B cell (primary cell): ENCODE data around the gene CALHM3. TPM values are rescaled to one million over a fixed set of nuclear protein-coding genes. Genes with fewer than 3 reads are reported as not detected.

Experiments used
- ATAC-seq: fragments of 200-7000 bp; cut with Tn5 transposase; one replicate; pipeline ENCODE4 v1.10.0; 2021; ENCODE audit warnings: low read depth, mild to moderate bottlenecking, moderate number of reproducible peaks, moderate library complexity
- CTCF ChIA-PET: fragments of 350-600 bp; sonication (Branson Sonifier 250); formaldehyde crosslinking; loops from one replicate; lab custom pipeline; 2021; ENCODE audit warnings: antibody characterized with exemption, inconsistent platforms; lab: Charles Lee
- POLR2A ChIA-PET: fragments of 350-600 bp; sonication (Branson Sonifier 250); formaldehyde crosslinking; loops from one replicate; lab custom pipeline; 2021; ENCODE audit warnings: antibody characterized with exemption; lab: Charles Lee
- DNase-seq: peaks from one replicate; pipeline ENCODE4 v3.0.0; 2013
- H2AFZ ChIP-seq: 2 replicates; pipeline ENCODE4 v1.6.1; 2012; ENCODE audit warnings: mild to moderate bottlenecking, low read depth, low read length; ENCODE audit not compliant: insufficient read depth, poor library complexity, severe bottlenecking
- H3K27ac ChIP-seq, 2 donors: 1 replicate in 1 of 2; 2 replicates in 1 of 2; pipeline ENCODE4 v1.5.1; 2012 to 2013; ENCODE audit warnings: low read length in 2 of 2, mild to moderate bottlenecking in 2 of 2, moderate library complexity in 1 of 2
- H3K27me3 ChIP-seq, 4 experiments: fragments of 200-600 bp in 1 of 4; sonication (generic) in 1 of 4; replicated peaks in 1 of 4; 1 replicate in 2 of 4; 2 replicates in 2 of 4; pipeline versions ENCODE4 v1.6.1 to v1.7.0; 2013 to 2016; ENCODE audit warnings: low read length in 3 of 4, mild to moderate bottlenecking in 2 of 4, mixed read lengths in 1 of 4, moderate library complexity in 1 of 4; ENCODE audit not compliant: insufficient read depth in 4 of 4, control insufficient read depth in 3 of 4; ENCODE audit errors: control extremely low read depth in 1 of 4
- H3K36me3 ChIP-seq, 2 experiments: replicated peaks in 1 of 2; 1 replicate in 1 of 2; 2 replicates in 1 of 2; pipeline versions ENCODE4 v1.6.1 to v1.7.1; 2013; ENCODE audit warnings: low read length in 1 of 2; ENCODE audit not compliant: insufficient read depth in 2 of 2, control insufficient read depth in 1 of 2; ENCODE audit errors: control extremely low read depth in 1 of 2, extremely low read depth in 1 of 2
- H3K4me1 ChIP-seq, 2 donors: fragments of 200-600 bp in 1 of 2; sonication (generic) in 1 of 2; 1 replicate in 1 of 2; 2 replicates in 1 of 2; pipeline versions ENCODE4 v1.5.1 to v1.6.1; 2013 to 2017; ENCODE audit warnings: low read length in 2 of 2; ENCODE audit not compliant: control insufficient read depth in 2 of 2, insufficient read depth in 2 of 2
- H3K4me2 ChIP-seq: replicated peaks from 2 replicates; pipeline ENCODE3; 2012; ENCODE audit warnings: mild to moderate bottlenecking, low read depth, low read length; ENCODE audit not compliant: poor library complexity, severe bottlenecking
- H3K4me3 ChIP-seq, 5 experiments: fragments of 200-600 bp in 1 of 5; sonication (generic) in 1 of 5; 1 replicate in 3 of 5; 2 replicates in 2 of 5; pipeline versions ENCODE4 v1.5.1 to v1.7.0; 2011 to 2016; ENCODE audit warnings: low read length in 4 of 5, mild to moderate bottlenecking in 4 of 5, low read depth in 2 of 5, control low read depth in 1 of 5, moderate library complexity in 1 of 5; ENCODE audit not compliant: insufficient read depth in 1 of 5; ENCODE audit errors: control extremely low read depth in 1 of 5, extremely low read depth in 1 of 5
- H3K79me2 ChIP-seq: fragments of 200-600 bp; sonication (generic); one replicate; pipeline ENCODE4 v1.6.0; 2016; ENCODE audit warnings: low read length; ENCODE audit not compliant: control insufficient read depth, insufficient read depth
- H3K9ac ChIP-seq: fragments of 200-600 bp; sonication (generic); 2 replicates; pipeline ENCODE4 v1.6.1; 2017; ENCODE audit warnings: mild to moderate bottlenecking, low read length, moderate library complexity
- H3K9me3 ChIP-seq, 3 donors: one replicate each; pipeline versions ENCODE4 v1.6.1 to v1.7.1; 2013; ENCODE audit warnings: low read length in 2 of 3; ENCODE audit not compliant: control insufficient read depth in 2 of 3, insufficient read depth in 1 of 3; ENCODE audit errors: control extremely low read depth in 1 of 3
- H4K20me1 ChIP-seq: 2 replicates; pipeline ENCODE4 v1.6.0; 2012; ENCODE audit warnings: mild to moderate bottlenecking, low read length; ENCODE audit not compliant: insufficient read depth, control insufficient read depth, poor library complexity, severe bottlenecking
- H3K27ac Mint-ChIP-seq: one replicate; pipeline ENCODE4 v1.8.0; 2021; ENCODE audit warnings: mixed read lengths
- H3K27me3 Mint-ChIP-seq: one replicate; pipeline ENCODE4 v1.8.0; 2021; ENCODE audit warnings: mixed read lengths
- H3K4me1 Mint-ChIP-seq: one replicate; pipeline ENCODE4 v1.8.0; 2021; ENCODE audit warnings: mixed read lengths
- H3K4me3 Mint-ChIP-seq: one replicate; pipeline ENCODE4 v1.8.0; 2021; ENCODE audit warnings: mixed read lengths
- H3K9me3 Mint-ChIP-seq: one replicate; pipeline ENCODE4 v1.8.0; 2022; ENCODE audit warnings: mixed read lengths; ENCODE audit not compliant: insufficient read depth
- CTCF ChIP-seq: fragments of 200-600 bp; IDR thresholded peaks from one replicate; pipeline ENCODE4 v1.8.0; 2022; ENCODE audit warnings: antibody characterized with exemption, mild to moderate bottlenecking
- EZH2 ChIP-seq: IDR thresholded peaks from 2 replicates; pipeline ENCODE4 v1.6.1; 2012; ENCODE audit warnings: borderline replicate concordance, low read depth, mild to moderate bottlenecking, moderate library complexity, low read length; ENCODE audit not compliant: insufficient read depth, poor library complexity, severe bottlenecking
- WGBS: methylation state at CpG from one replicate; pipeline ENCODE4 v1.1.5; 2013; ENCODE audit warnings: missing lambda C conversion rate; ENCODE audit not compliant: insufficient coverage; 5-methylcytosine and 5-hydroxymethylcytosine counted together
- intact Hi-C: fragments of 100-400 bp; cut with micrococcal nuclease; formaldehyde crosslinking; loops from one replicate; pipeline ENCODE4 v1.10.0; 2022
- polyA plus RNA-seq: library from polyadenylated mRNA; depleted of rRNA; stranded (reverse); fragments of >200 nt; gene quantifications from 2 replicates; pipeline ENCODE4 v1.2.3, GENCODE V29; 2012
- total RNA-seq, 2 donors: library from RNA; stranded (reverse); fragments of 120-200 nt in 1 of 2; gene quantifications; 1 replicate in 1 of 2; 2 replicates in 1 of 2; pipeline versions ENCODE4 v1.2.3 to v1.2.4, GENCODE V29; 2013 to 2022

CALHM3 gene
- total and polyA plus RNA-seq, 2 donors (not counting 1 experiment from before 2014, with no cell fraction given): not detected

GRCh38 chr10:103507235-103508191, 28.5 kb upstream of the CALHM3 start:
- ChIA-PET POLR2A (no interaction called here), CTCF (interaction anchor here (1.2 kb wide), 1 partner anchor 76 kb away, joined by 4 read pairs; no protein-coding TSS in a partner anchor)
- H3K9ac ChIP-seq: no peak overlapping the region
- DNase-seq (no peak), ATAC-seq (no peak)
- H3K4me3 ChIP-seq: no peak overlapping the region
- H3K27me3 ChIP-seq: peaks cover 0 to 18% (median 3%) of the 10 kb centered on the region in 4 experiments
- H2AFZ ChIP-seq: no peak overlapping the region
- Mint-ChIP-seq H3K27me3 (peaks cover 27% of the 10 kb centered on the region), H3K4me1 (no peaks in the 10 kb centered on the region), H3K9me3 (no peaks in the 10 kb centered on the region), H3K4me3 (no peak overlapping the region), H3K27ac (peak overlapping the region; percentile 20)
- H3K79me2 ChIP-seq: no peaks in the 10 kb centered on the region
- H3K4me2 ChIP-seq: no peak overlapping the region
- H3K4me1 ChIP-seq: no peaks in the 10 kb centered on the region
- H4K20me1 ChIP-seq: no peaks in the 10 kb centered on the region
- no peaks in the 10 kb centered on the region for H3K36me3 ChIP-seq
- no peak overlapping the region for H3K27ac ChIP-seq
- TF ChIP-seq EZH2: no peak
- no peak for TF ChIP-seq CTCF
- H3K9me3 ChIP-seq: no peaks in the 10 kb centered on the region
- WGBS: 68% methylated on average over 7 of the region's 10 CpGs
- intact Hi-C loops: no loop called here

- H3K27ac Mint-ChIP-seq: no peak overlapping the region
- H3K4me3 Mint-ChIP-seq: no peak overlapping the region
- Histone ChIP-seq H3K4me2 (no peak overlapping the region), H4K20me1 (no peaks in the 10 kb centered on the region), H3K27me3 (peaks cover 0 to 18% (median 3%) of the 10 kb centered on the region in 4 experiments), H3K27ac (no peak overlapping the region), H3K9me3 (no peaks in the 10 kb centered on the region), H3K36me3 (no peaks in the 10 kb centered on the region), H3K79me2 (no peaks in the 10 kb centered on the region), H3K4me3 (no peak overlapping the region), H2AFZ (no peak overlapping the region), H3K9ac (no peak overlapping the region), H3K4me1 (no peaks in the 10 kb centered on the region)
- peaks cover 36% of the 10 kb centered on the region for H3K27me3 Mint-ChIP-seq
- H3K4me1 Mint-ChIP-seq: no peaks in the 10 kb centered on the region
- no peaks in the 10 kb centered on the region for H3K9me3 Mint-ChIP-seq
- intact Hi-C loops: no loop called here
- ATAC-seq: no peak
- CTCF ChIA-PET: interaction anchor here (1.4 kb wide), 1 partner anchor 88 kb away, joined by 5 read pairs; no protein-coding TSS in a partner anchor
- 93% methylated on average over 2 of the region's 4 CpGs for WGBS
- TF ChIP-seq CTCF (no peak), EZH2 (no peak)
- POLR2A ChIA-PET: no interaction called here
- DNase-seq: no peak
These were observed 27.0 kb upstream of the CALHM3 start for GRCh38 chr10:103506061-103506460.
